Fibroblast of lung (primary cell): ENCODE data around the gene HOXC9.

Experiments
- CTCF ChIP-seq, 2 donors: IDR thresholded peaks in 1 of 2; conservative IDR thresholded peaks in 1 of 2; 1 replicate in 1 of 2; 2 replicates in 1 of 2; pipeline ENCODE4 v1.5.1; 2011 to 2012; ENCODE audit warnings: low read length in 2 of 2, control low read depth in 1 of 2, inconsistent platforms in 1 of 2, low read depth in 1 of 2, mild to moderate bottlenecking in 1 of 2
- EZH2 ChIP-seq: IDR thresholded peaks from 2 replicates; pipeline ENCODE4 v1.5.1; 2012; ENCODE audit warnings: low read length, control low read depth, mild to moderate bottlenecking; ENCODE audit errors: missing control alignments

GRCh38 chr12:54021432-54022013, 21.6 kb downstream of the HOXC9 start:
- no peak for TF ChIP-seq CTCF (conservative IDR thresholded peaks at IDR 0.05 in 1 of 2, IDR thresholded peaks at IDR 0.05 in 1 of 2; ENCODE audit: low read depth in 1 of 2, low read length in 2 of 2)
- no peak for TF ChIP-seq EZH2
